HepG2 (cell line): ENCODE results near the gene TAP1.

Experiments used
- CHD2 ChIP-seq: IDR thresholded peaks from 2 replicates; pipeline ENCODE4 v1.6.1; 2011; ENCODE audit warnings: low read depth, low read length, improper control_type of control experiment
- CSRNP2 ChIP-seq: sonication (generic); formaldehyde crosslinking; conservative IDR thresholded peaks from 2 replicates; pipeline ENCODE4 v1.8.0; 2022; ENCODE audit warnings: low read depth, missing genetic modification reagents
- CTCF ChIP-seq: sonication (generic); formaldehyde crosslinking; IDR thresholded peaks from 2 replicates; pipeline ENCODE4 v1.5.0; 2020; ENCODE audit warnings: mild to moderate bottlenecking, missing genetic modification reagents, moderate library complexity
- ETS1 ChIP-seq: sonication (generic); formaldehyde crosslinking; IDR thresholded peaks from 2 replicates; pipeline ENCODE4 v1.4.0; 2020; ENCODE audit warnings: missing genetic modification reagents
- EZH2 ChIP-seq: conservative IDR thresholded peaks from 2 replicates; pipeline ENCODE4 v1.6.1; 2012; ENCODE audit warnings: mild to moderate bottlenecking, low read depth, low read length, moderate library complexity
- FOXP1 ChIP-seq, 2 experiments: fragments of 450-650 bp in 1 of 2; IDR thresholded peaks; 2 replicates each; pipeline ENCODE4 v1.6.1; 2017 to 2018; ENCODE audit warnings: antibody characterized with exemption in 1 of 2
- POLR2AphosphoS5 ChIP-seq: IDR thresholded peaks from 2 replicates; pipeline ENCODE4 v1.6.1; 2012; ENCODE audit warnings: low read depth, low read length
- STAG1 ChIP-seq: sonication (generic); formaldehyde crosslinking; IDR thresholded peaks from 2 replicates; pipeline ENCODE4 v1.4.0; 2020; ENCODE audit warnings: missing genetic modification reagents
- ZFP36L1 ChIP-seq: sonication (generic); formaldehyde crosslinking; IDR thresholded peaks from 2 replicates; pipeline ENCODE4 v1.8.0; 2022; ENCODE audit warnings: mild to moderate bottlenecking, missing genetic modification reagents, moderate library complexity
- ZNF260 ChIP-seq: sonication (generic); formaldehyde crosslinking; IDR thresholded peaks from 2 replicates; pipeline ENCODE4 v1.4.0; 2020; ENCODE audit warnings: missing genetic modification reagents, low read depth, mild to moderate bottlenecking, borderline replicate concordance
- TF ChIP-seq, protein P1 (sequence below): sonication (generic); formaldehyde crosslinking; IDR thresholded peaks from 2 replicates; pipeline ENCODE4 v1.8.0; 2022; ENCODE audit warnings: missing genetic modification reagents, low read depth, mild to moderate bottlenecking, borderline replicate concordance
- TF ChIP-seq, protein P2 (sequence below): sonication (generic); formaldehyde crosslinking; IDR thresholded peaks from 2 replicates; pipeline ENCODE4 v1.4.0; 2020; ENCODE audit warnings: missing genetic modification reagents

GRCh38 chr6:32815996-32816395 lies 37.5 kb downstream of the TAP1 start:
- TF ChIP-seq, protein P1, sequence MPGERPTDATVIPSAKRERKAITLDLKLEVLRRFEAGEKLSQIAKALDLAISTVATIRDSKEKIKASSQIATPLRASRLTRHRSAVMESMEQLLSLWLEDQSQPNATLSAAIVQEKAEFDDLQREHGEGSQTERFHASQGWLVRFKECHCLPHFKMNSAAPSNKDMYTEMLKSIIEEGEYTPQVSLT (CRISPR knock-in tag) = no peak
- TF ChIP-seq ZFP36L1 (CRISPR knock-in tag) = no peak
- no peak for TF ChIP-seq STAG1 (CRISPR knock-in tag)
- no peak for TF ChIP-seq CSRNP2 (CRISPR knock-in tag)
- TF ChIP-seq EZH2 = no peak
- TF ChIP-seq CTCF (CRISPR knock-in tag) = no peak
- TF ChIP-seq CHD2 = no peak
- TF ChIP-seq, protein P2, sequence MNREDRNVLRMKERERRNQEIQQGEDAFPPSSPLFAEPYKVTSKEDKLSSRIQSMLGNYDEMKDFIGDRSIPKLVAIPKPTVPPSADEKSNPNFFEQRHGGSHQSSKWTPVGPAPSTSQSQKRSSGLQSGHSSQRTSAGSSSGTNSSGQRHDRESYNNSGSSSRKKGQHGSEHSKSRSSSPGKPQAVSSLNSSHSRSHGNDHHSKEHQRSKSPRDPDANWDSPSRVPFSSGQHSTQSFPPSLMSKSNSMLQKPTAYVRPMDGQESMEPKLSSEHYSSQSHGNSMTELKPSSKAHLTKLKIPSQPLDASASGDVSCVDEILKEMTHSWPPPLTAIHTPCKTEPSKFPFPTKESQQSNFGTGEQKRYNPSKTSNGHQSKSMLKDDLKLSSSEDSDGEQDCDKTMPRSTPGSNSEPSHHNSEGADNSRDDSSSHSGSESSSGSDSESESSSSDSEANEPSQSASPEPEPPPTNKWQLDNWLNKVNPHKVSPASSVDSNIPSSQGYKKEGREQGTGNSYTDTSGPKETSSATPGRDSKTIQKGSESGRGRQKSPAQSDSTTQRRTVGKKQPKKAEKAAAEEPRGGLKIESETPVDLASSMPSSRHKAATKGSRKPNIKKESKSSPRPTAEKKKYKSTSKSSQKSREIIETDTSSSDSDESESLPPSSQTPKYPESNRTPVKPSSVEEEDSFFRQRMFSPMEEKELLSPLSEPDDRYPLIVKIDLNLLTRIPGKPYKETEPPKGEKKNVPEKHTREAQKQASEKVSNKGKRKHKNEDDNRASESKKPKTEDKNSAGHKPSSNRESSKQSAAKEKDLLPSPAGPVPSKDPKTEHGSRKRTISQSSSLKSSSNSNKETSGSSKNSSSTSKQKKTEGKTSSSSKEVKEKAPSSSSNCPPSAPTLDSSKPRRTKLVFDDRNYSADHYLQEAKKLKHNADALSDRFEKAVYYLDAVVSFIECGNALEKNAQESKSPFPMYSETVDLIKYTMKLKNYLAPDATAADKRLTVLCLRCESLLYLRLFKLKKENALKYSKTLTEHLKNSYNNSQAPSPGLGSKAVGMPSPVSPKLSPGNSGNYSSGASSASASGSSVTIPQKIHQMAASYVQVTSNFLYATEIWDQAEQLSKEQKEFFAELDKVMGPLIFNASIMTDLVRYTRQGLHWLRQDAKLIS (CRISPR knock-in tag) = no peak
- no peak for TF ChIP-seq ETS1
- no peak for TF ChIP-seq ZNF260 (CRISPR knock-in tag)
- TF ChIP-seq FOXP1 (IDR thresholded peaks at IDR 0.05) = no peak
- no peak for TF ChIP-seq FOXP1 (CRISPR knock-in tag; IDR thresholded peaks at IDR 0.05)
- TF ChIP-seq POLR2AphosphoS5 = no peak
